ENCODE results near the gene PSMG2. TPM values are rescaled to one million over a fixed set of nuclear protein-coding genes. Genes with fewer than 3 reads are reported as not detected.

PSMG2 gene
- total and polyA plus RNA-seq, 10 of the 15 experiments (the other 5 are each of a cell fraction or from before 2014, with no cell fraction given) = 88.5 to 268 (median 116) TPM

DNA sequence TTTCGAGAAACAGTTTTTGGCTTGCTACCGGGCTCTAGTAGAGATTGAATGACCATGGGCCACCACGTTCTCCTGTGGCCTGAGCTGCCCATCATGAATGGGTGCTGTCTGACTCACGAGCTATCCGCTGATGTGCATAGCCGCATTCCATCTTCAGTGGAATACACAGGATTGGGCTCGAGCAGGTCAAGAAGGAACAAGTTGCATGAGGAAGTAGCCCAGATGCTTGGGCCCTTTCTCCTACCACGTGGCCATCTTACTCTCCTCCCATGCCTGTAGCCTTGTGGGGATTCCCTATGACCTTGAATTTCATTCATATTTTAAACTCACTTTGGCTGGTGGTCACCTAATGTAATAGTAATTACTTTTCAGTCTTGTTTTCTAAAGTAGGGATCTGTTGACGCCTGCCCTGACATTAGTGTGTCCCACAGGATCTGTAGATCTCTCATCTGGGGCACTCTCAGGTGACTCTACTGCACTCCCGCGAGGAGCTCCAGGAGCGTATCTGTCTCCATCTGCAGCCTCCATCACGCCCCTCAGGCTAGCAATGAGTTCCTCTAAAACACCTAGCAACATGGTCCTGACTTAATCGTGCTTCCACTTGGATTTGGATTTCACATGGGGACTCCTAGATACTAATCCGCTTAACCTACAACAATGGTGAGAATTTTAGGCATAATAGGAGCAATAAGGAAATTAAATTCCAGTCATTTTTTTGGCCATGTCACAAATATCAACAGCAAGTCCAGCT is 67.8 kb downstream of the PSMG2 start:
- BruUV-seq (replicated peaks) = no TSS peak
- WGBS (ENCODE audit: insufficient coverage, insufficient replicate concordance, low lambda C conversion rate, missing lambda C conversion rate) = 60% methylated on average over 13 of the region's 15 CpGs
- CTCF ChIA-PET = no interaction called here
- in situ Hi-C loops (cut with MboI) = no loop called here
- no peaks in the 10 kb centered on the region for H3K36me3 ChIP-seq (ENCODE audit: control insufficient read depth in 2 of 2, insufficient read depth in 2 of 2, low read length in 1 of 2)
- SMC1A ChIA-PET (ENCODE audit: uncharacterized antibody, unreplicated experiment) = interaction anchor here (0.7 kb wide), 1 partner anchor 47 kb away, joined by 3 read pairs; no protein-coding TSS in a partner anchor
- intact Hi-C loops (cut with micrococcal nuclease; ENCODE audit: unreplicated experiment) = no loop called here
- no peaks in the 10 kb centered on the region for H4K20me1 ChIP-seq (ENCODE audit: control insufficient read depth, insufficient read depth)
- no peak overlapping the region for H3K4me3 ChIP-seq
- H3K4me2 ChIP-seq (ENCODE audit: control insufficient read depth, insufficient read depth) = no peak overlapping the region
- H3K9ac ChIP-seq (ENCODE audit: control insufficient read depth, insufficient read depth, low read length) = no peak overlapping the region
- H3K4me1 ChIP-seq (ENCODE audit: control insufficient read depth, insufficient read depth, low read length) = no peaks in the 10 kb centered on the region
- POLR2A ChIA-PET = no interaction called here
- H3K9me3 ChIP-seq (replicated peaks; ENCODE audit: control insufficient read depth, insufficient read depth, low read length) = no peaks in the 10 kb centered on the region
- DNase-seq (ENCODE audit: low read depth, low spot score) (no peak), FAIRE-seq (no peak), ATAC-seq (no peak)
- TF ChIP-seq POLR2AphosphoS2 (IDR thresholded peaks at IDR 0.05; ENCODE audit: low read depth, low read length) = no peak
- TF ChIP-seq RCOR1 (conservative IDR thresholded peaks at IDR 0.05; ENCODE audit: low read depth, low read length) = no peak
- no peak for TF ChIP-seq HSF1 (IDR thresholded peaks at IDR 0.05; ENCODE audit: low read depth, low read length)
- no peak for TF ChIP-seq SREBF2 (IDR thresholded peaks at IDR 0.05; ENCODE audit: low read length)
- TF ChIP-seq SRF (IDR thresholded peaks at IDR 0.05; ENCODE audit: low read depth in 2 of 2, low read length in 2 of 2) = no peak
- no peak for TF ChIP-seq HDGF (IDR thresholded peaks at IDR 0.05)
- TF ChIP-seq IKZF2 (IDR thresholded peaks at IDR 0.05) = no peak
- TF ChIP-seq RB1 (IDR thresholded peaks at IDR 0.05; ENCODE audit: borderline replicate concordance) = no peak
- TF ChIP-seq, protein P1, sequence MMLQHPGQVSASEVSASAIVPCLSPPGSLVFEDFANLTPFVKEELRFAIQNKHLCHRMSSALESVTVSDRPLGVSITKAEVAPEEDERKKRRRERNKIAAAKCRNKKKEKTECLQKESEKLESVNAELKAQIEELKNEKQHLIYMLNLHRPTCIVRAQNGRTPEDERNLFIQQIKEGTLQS (IDR thresholded peaks at IDR 0.05; ENCODE audit: borderline replicate concordance, extremely low read depth, low read depth, low read length) = no peak
- TF ChIP-seq PAX5 (IDR thresholded peaks at IDR 0.05; ENCODE audit: borderline replicate concordance, low read depth, low read length) = no peak
- TF ChIP-seq, protein P2, sequence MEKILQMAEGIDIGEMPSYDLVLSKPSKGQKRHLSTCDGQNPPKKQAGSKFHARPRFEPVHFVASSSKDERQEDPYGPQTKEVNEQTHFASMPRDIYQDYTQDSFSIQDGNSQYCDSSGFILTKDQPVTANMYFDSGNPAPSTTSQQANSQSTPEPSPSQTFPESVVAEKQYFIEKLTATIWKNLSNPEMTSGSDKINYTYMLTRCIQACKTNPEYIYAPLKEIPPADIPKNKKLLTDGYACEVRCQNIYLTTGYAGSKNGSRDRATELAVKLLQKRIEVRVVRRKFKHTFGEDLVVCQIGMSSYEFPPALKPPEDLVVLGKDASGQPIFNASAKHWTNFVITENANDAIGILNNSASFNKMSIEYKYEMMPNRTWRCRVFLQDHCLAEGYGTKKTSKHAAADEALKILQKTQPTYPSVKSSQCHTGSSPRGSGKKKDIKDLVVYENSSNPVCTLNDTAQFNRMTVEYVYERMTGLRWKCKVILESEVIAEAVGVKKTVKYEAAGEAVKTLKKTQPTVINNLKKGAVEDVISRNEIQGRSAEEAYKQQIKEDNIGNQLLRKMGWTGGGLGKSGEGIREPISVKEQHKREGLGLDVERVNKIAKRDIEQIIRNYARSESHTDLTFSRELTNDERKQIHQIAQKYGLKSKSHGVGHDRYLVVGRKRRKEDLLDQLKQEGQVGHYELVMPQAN (conservative IDR thresholded peaks at IDR 0.05) = no peak
- TF ChIP-seq, protein P3, sequence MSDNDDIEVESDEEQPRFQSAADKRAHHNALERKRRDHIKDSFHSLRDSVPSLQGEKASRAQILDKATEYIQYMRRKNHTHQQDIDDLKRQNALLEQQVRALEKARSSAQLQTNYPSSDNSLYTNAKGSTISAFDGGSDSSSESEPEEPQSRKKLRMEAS (IDR thresholded peaks at IDR 0.05; ENCODE audit: low read depth, low read length) = no peak
- no peaks in the 10 kb centered on the region for H3K79me2 ChIP-seq (ENCODE audit: control insufficient read depth, insufficient read depth, low read length)
- RAD21 ChIA-PET (ENCODE audit: unreplicated experiment) = interaction anchor here (0.5 kb wide), 1 partner anchor 9 kb away, joined by 3 read pairs; no protein-coding TSS in a partner anchor
- H2AFZ ChIP-seq (ENCODE audit: control insufficient read depth, low read depth, low read length) = no peak overlapping the region
- no peak overlapping the region for H3K27ac ChIP-seq (ENCODE audit: control insufficient read depth, insufficient read depth)
- no peaks in the 10 kb centered on the region; a peak in 2 of 4 replicates for H3K27me3 ChIP-seq (replicated peaks in 1 of 2; ENCODE audit: control insufficient read depth in 2 of 2, insufficient read depth in 2 of 2, low read length in 1 of 2)
